AG04449 (cell line): Measurements from ENCODE around the gene KIAA0319L.
"Not testable (repeated sequence)": the region's sequence is repeated elsewhere in the genome, so short reads cannot be mapped to it uniquely, and the experiment has no call there.

Source experiments
- CTCF ChIA-PET: fragments of 350-600 bp; formaldehyde crosslinking; extraction: SDS; loops from one replicate; lab custom pipeline; 2021; ENCODE audit warnings: antibody characterized with exemption; lab: Yijun Ruan, JAX
- POLR2A ChIA-PET: fragments of 400-600, 350-600 bp; formaldehyde crosslinking; extraction: SDS; loops from one replicate; lab custom pipeline; 2020; ENCODE audit warnings: antibody characterized with exemption, inconsistent platforms; lab: Yijun Ruan, JAX
- DNase-seq: peaks from one replicate; pipeline ENCODE4 v3.0.0-alpha.2; 2010; ENCODE audit warnings: low read depth, low spot score
- H3K4me3 ChIP-seq: 2 replicates; pipeline ENCODE4 v1.5.1; 2011; ENCODE audit warnings: low read depth, mild to moderate bottlenecking, control low read depth, low read length
- TF ChIP-seq, protein P1 (sequence below): IDR thresholded peaks from one replicate; pipeline ENCODE4 v1.5.1; 2011; ENCODE audit warnings: mild to moderate bottlenecking, moderate library complexity, low read length, control low read depth, inconsistent platforms; ENCODE audit not compliant: insufficient read depth; ENCODE audit errors: missing control alignments

Gene KIAA0319L

GRCh38 chr1:35587736-35588135, 30.5 kb upstream of the KIAA0319L start:
- CTCF ChIA-PET = no interaction called here
- POLR2A ChIA-PET = no interaction called here
- no peak for DNase-seq
- H3K4me3 ChIP-seq = no peak overlapping the region
- TF ChIP-seq, protein P1, sequence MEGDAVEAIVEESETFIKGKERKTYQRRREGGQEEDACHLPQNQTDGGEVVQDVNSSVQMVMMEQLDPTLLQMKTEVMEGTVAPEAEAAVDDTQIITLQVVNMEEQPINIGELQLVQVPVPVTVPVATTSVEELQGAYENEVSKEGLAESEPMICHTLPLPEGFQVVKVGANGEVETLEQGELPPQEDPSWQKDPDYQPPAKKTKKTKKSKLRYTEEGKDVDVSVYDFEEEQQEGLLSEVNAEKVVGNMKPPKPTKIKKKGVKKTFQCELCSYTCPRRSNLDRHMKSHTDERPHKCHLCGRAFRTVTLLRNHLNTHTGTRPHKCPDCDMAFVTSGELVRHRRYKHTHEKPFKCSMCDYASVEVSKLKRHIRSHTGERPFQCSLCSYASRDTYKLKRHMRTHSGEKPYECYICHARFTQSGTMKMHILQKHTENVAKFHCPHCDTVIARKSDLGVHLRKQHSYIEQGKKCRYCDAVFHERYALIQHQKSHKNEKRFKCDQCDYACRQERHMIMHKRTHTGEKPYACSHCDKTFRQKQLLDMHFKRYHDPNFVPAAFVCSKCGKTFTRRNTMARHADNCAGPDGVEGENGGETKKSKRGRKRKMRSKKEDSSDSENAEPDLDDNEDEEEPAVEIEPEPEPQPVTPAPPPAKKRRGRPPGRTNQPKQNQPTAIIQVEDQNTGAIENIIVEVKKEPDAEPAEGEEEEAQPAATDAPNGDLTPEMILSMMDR = no peak

- ChIA-PET CTCF (interaction anchor here (2.1 to 3.1 kb wide), 2 partner anchors 22 to 140 kb away, joined by 6 to 21 read pairs; no protein-coding TSS in a partner anchor), POLR2A (no interaction called here)
- DNase-seq = no peak
- no peak overlapping the region for H3K4me3 ChIP-seq
- TF ChIP-seq, protein P1 = no peak
Observed at GRCh38 chr1:35586808-35587207, 29.6 kb upstream of the KIAA0319L start.

DNA sequence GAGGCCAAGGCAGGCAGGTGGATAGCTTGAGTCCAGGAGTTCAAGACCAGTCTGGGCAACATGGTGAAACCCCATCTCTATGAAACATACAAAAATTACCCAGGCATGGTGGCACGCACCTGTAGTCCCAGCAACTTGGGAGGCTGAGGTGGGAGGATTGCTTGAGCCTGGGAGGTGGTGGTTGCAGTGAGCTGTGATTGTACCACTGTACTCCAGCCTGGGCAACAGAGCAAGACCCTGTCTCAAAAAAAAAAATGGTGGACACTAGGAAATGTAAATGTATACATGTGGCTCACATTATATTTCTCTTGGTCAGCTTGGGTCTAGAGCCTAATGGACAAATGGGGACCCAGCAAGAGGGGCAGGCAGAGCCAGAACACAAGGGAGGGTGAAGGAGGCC, 28.6 kb upstream of the KIAA0319L start:
- CTCF ChIA-PET = interaction anchor here (0.6 to 3.1 kb wide), 4 partner anchors 17 to 141 kb away, joined by 3 to 21 read pairs (median 12); no protein-coding TSS in a partner anchor
- H3K4me3 ChIP-seq, POLR2A ChIA-PET, DNase-seq: not testable (repeated sequence)

- ChIA-PET POLR2A (interaction anchor here (1.0 kb wide), 1 partner anchor 15 kb away, joined by 3 read pairs; no protein-coding TSS in a partner anchor), CTCF (interaction anchor here (1.7 to 3.1 kb wide), 4 partner anchors 17 to 142 kb away, joined by 5 to 21 read pairs (median 12); no protein-coding TSS in a partner anchor)
- no peak for DNase-seq
- TF ChIP-seq, protein P1 = no peak
- H3K4me3 ChIP-seq = no peak overlapping the region
Observed at GRCh38 chr1:35585281-35585680, 28.1 kb upstream of the KIAA0319L start.

- POLR2A ChIA-PET, H3K4me3 ChIP-seq, DNase-seq: not testable (repeated sequence)
- CTCF ChIA-PET = interaction anchor here (1.0 to 1.3 kb wide), 6 partner anchors 13 to 146 kb away, joined by 3 to 5 read pairs (median 4); no protein-coding TSS in a partner anchor
Observed at GRCh38 chr1:35581621-35582020, 24.4 kb upstream of the KIAA0319L start.

GRCh38 chr1:35580949-35581388, 23.8 kb upstream of the KIAA0319L start:
- POLR2A ChIA-PET = no interaction called here
- CTCF ChIA-PET = interaction anchor here (1.0 to 1.3 kb wide), 6 partner anchors 12 to 147 kb away, joined by 3 to 5 read pairs (median 4); no protein-coding TSS in a partner anchor
- TF ChIP-seq, protein P1 = no peak
- H3K4me3 ChIP-seq = no peak overlapping the region
- no peak for DNase-seq

GRCh38 chr1:35577071-35577998, 20.1 kb upstream of the KIAA0319L start:
- ChIA-PET POLR2A (no interaction called here), CTCF (interaction anchor here (0.6 to 13.4 kb wide), 9 partner anchors 9 to 150 kb away, joined by 3 to 657 read pairs (median 10); partner anchors contain the start of gene C1orf216)
- TF ChIP-seq, protein P1 = no peak
- DNase-seq = no peak
- no peak overlapping the region for H3K4me3 ChIP-seq

DNA sequence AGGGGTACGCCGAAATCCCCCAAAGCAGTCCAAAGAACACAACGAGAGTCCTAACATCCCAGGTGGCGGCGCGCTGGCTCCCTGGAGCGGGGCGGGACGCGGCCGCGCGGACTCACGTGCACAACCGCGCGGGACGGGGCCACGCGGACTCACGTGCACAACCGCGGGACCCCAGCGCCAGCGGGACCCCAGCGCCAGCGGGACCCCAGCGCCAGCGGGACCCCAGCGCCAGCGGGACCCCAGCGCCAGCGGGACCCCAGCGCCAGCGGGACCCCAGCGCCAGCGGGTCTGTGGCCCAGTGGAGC, 19.5 kb upstream of the KIAA0319L start:
- DNase-seq, POLR2A ChIA-PET, H3K4me3 ChIP-seq: not testable (repeated sequence)
- CTCF ChIA-PET = interaction anchor here (1.4 to 13.4 kb wide), 3 partner anchors 12 to 150 kb away, joined by 3 to 657 read pairs (median 4); no protein-coding TSS in a partner anchor
